Bronchial epithelial cell (primary cell): ENCODE results near the gene MYO1H. TPM values are rescaled to one million over a fixed set of nuclear protein-coding genes. Genes with fewer than 3 reads are reported as not detected.

Source experiments
- DNase-seq: peaks from one replicate; pipeline ENCODE4 v3.0.0-alpha.2; 2010; ENCODE audit warnings: low read depth
- FAIRE-seq: peaks from 2 replicates; lab custom pipeline; 2011; peaks lifted over from hg19 to GRCh38; lab: Jason Lieb, UNC
- H3K27me3 ChIP-seq: 2 replicates; pipeline ENCODE4 v1.5.1; 2011; ENCODE audit warnings: low read length; ENCODE audit not compliant: control insufficient read depth, insufficient read depth
- H3K36me3 ChIP-seq: 2 replicates; pipeline ENCODE4 v1.5.1; 2011; ENCODE audit warnings: low read length; ENCODE audit not compliant: control insufficient read depth, insufficient read depth
- H3K4me3 ChIP-seq: 2 replicates; pipeline ENCODE4 v1.5.1; 2011; ENCODE audit warnings: mild to moderate bottlenecking, low read depth, low read length, control low read depth
- total RNA-seq: library from RNA; depleted of rRNA; stranded (reverse); fragments of >200 nt; gene quantifications from 2 replicates; pipeline ENCODE4 v1.2.1, GENCODE V29; 2014
- TF ChIP-seq, protein P1 (sequence below): IDR thresholded peaks from 2 replicates; pipeline ENCODE4 v1.5.1; 2011; ENCODE audit warnings: mild to moderate bottlenecking, moderate library complexity, low read length, control low read depth, inconsistent platforms; ENCODE audit not compliant: insufficient read depth, severe bottlenecking

Gene MYO1H
- total RNA-seq, 1 donor from 2014 or later, result not detected

DNA sequence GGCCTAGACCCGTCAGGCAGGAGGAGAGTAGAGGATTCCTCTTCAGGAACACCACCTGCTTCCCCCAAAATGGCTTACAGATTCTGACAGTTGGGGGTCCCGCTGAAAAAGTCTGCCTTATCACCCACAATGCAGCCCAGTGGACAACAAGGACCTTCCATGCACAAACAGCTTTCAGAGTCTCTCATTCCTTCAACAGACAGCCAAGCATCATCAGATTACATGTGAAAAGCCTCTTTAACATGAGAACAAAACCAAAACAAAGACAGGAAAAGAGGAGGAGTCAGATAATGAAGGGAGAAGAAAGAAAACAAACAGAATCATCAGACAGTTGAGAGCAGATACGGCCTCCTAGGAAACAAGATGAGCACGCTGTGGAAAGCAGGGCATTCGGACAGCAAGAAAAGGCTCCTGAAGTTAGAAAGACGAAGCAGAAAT is 111.1 kb downstream of the MYO1H start:
- DNase-seq, result no peak
- TF ChIP-seq, protein P1, sequence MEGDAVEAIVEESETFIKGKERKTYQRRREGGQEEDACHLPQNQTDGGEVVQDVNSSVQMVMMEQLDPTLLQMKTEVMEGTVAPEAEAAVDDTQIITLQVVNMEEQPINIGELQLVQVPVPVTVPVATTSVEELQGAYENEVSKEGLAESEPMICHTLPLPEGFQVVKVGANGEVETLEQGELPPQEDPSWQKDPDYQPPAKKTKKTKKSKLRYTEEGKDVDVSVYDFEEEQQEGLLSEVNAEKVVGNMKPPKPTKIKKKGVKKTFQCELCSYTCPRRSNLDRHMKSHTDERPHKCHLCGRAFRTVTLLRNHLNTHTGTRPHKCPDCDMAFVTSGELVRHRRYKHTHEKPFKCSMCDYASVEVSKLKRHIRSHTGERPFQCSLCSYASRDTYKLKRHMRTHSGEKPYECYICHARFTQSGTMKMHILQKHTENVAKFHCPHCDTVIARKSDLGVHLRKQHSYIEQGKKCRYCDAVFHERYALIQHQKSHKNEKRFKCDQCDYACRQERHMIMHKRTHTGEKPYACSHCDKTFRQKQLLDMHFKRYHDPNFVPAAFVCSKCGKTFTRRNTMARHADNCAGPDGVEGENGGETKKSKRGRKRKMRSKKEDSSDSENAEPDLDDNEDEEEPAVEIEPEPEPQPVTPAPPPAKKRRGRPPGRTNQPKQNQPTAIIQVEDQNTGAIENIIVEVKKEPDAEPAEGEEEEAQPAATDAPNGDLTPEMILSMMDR, result no peak
- FAIRE-seq, result no peak
- no peaks in the 10 kb centered on the region for H3K27me3 ChIP-seq
- H3K36me3 ChIP-seq, result peaks cover 31% of the 10 kb centered on the region
- H3K4me3 ChIP-seq, result no peak overlapping the region

DNA sequence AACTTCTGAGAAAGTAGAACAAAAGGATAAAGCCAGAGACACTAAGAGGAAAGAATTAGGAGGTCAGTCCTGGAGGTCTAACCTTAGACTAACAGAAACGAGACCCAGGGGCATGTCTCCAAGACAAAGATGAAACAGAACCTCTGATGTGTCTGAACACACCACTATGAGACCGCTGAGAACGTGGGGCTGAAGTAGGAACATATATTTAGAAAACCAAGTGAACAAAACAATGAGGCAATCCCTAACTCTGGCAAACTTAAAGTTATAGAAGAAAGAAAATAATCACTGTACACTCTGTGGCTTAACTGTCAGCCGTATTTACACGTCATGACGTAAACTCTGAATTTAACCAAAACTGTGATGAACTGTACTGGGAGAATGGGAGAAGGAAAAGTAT is 111.5 kb downstream of the MYO1H start:
- DNase-seq (no peak), FAIRE-seq (no peak)
- Histone ChIP-seq H3K27me3 (no peaks in the 10 kb centered on the region), H3K4me3 (no peak overlapping the region), H3K36me3 (peaks cover 30% of the 10 kb centered on the region)
- TF ChIP-seq, protein P1, result no peak

DNA sequence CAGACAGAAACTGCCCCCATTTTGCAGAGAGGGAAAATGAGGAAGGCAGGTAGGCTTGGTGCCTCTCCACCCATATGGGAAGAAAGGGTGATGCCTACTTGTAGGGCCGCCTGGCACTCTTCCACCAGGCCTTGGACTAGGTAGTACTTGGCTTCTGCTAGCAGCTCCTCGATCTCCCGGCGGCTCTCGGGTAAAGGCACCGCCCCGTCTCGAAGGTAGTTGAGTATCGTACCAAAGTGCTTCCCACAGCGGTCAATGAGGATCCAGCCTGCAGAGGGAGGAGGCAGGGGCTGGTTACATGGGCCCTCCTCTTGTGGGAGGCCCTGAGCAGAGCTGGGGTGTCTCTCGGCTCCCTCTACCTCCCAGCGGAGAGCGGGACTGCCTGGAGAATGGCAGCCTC is 112.8 kb downstream of the MYO1H start:
- H3K36me3 ChIP-seq, result peaks cover 26% of the 10 kb centered on the region
- H3K27me3 ChIP-seq, result no peaks in the 10 kb centered on the region
- FAIRE-seq (no peak), DNase-seq (no peak)
- H3K4me3 ChIP-seq, result no peak overlapping the region
- TF ChIP-seq, protein P1, result no peak

DNA sequence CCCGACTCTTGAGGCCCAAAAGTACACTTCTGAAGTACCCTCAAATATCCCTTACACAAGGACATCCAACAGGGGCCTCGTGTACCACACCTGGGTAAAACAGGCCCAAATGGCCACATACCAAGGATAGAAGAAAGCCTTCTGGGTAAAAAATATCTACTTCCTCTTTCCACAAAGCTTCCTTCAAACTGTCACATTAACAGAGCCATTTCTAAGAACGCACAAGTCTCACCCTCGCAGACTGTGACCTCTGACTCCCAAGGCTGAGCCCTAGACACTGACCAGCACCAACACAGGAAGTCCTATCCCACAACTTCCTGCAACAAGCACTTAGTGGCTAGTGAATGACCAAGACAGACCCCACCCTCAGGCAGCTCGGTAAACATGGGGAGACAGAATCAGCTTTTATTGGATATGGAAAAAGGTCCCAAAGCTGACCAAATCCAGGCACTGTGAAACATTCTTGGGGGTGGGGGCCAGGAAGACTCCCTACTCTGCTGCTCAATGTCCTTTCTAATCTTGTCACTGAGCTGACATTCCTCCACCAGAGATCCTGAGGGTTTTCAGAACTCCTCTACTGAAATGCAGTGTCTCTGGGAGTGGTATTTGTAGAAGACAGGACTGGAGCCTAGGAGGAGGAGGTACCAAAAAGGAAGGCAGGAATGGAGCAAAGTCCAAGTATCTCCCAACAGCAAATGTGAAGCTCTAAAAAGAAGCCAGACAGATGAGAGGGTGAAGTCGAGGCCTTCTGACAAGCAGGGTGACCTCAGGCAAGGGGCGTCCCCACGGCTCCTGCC is 113.5 kb downstream of the MYO1H start:
- H3K36me3 ChIP-seq, result peaks cover 19% of the 10 kb centered on the region
- no peaks in the 10 kb centered on the region for H3K27me3 ChIP-seq
- H3K4me3 ChIP-seq, result no peak overlapping the region
- TF ChIP-seq, protein P1, result no peak
- DNase-seq, result no peak
- FAIRE-seq, result no peak

DNA sequence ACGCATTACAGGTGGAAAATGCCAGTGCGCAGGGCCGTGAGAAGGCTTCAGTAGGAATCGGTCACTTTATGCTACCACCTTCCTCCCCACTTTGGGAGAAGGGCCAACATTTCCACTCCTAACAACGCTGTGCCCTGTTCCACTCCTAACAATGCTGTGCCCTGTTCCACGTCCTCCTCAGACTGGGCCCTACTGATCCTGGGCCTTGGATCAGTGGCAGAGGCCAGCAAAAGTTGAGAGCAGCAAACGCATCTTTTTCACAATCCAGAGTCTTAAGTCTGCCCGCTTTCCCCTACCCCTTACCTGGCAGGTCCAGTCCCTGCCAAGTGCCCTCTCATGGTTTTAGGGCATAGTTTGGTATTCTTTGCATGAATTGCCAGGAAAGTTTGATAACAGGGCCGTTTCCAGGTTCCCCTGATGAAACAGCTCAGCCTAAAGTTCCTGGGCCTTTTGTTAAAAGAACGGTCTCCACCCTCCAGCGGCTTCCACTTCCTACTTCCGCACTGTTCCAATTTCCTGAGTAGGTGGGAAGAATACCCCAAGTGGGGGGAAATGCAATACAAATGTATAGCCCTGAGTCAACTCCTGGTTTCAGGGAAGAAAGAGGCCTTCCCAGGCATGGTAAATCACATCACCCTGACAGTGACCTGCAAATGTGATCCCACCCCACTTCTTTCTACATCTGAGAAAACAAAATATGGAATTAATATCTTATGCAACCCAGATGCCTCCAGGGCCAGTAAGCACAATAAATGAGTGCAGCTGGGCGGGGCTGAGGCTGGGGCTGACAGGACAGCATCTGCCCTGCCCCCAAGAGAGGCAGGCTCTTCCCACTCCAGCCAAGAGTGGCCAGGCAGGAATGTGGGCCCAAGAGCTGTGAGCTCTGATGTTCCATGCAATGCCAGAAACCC is 114.4 kb downstream of the MYO1H start:
- TF ChIP-seq, protein P1, result no peak
- no peaks in the 10 kb centered on the region for H3K27me3 ChIP-seq
- FAIRE-seq (no peak), DNase-seq (peak; percentile 82)
- no peak overlapping the region for H3K4me3 ChIP-seq
- H3K36me3 ChIP-seq, result peaks cover 15% of the 10 kb centered on the region
